Activated CD4-positive, CD25-positive, alpha-beta regulatory T cell treated with anti-CD3 and anti-CD28 coated beads, Interleukin-2, amount 50 U/mL, for 24 hours (primary cell): ENCODE data around the gene SPPL3.
A peak's percentile ranks its signal among the peaks of the same experiment; 100 is the strongest.
"Not testable (repeated sequence)": the region's sequence is repeated elsewhere in the genome, so short reads cannot be mapped to it uniquely, and the experiment has no call there.

Experiments
- ATAC-seq, 2 donors: fragments of 150-1000 bp; cut with Tn5 transposase; one replicate each; pipeline ENCODE4 v1.10.0; 2021; ENCODE audit warnings: mild to moderate bottlenecking in 1 of 2, moderate library complexity in 1 of 2

The SPPL3 gene

GRCh38 chr12:120917748-120918147 is 13.6 kb upstream of the SPPL3 start:
- ATAC-seq = no peak

- ATAC-seq = no peak
Observed at GRCh38 chr12:120916561-120916960, 12.4 kb upstream of the SPPL3 start.

- no peak for ATAC-seq
Observed at GRCh38 chr12:120914794-120915193, 10.6 kb upstream of the SPPL3 start.

- ATAC-seq = no peak
Observed at GRCh38 chr12:120909633-120910298, 5.6 kb upstream of the SPPL3 start.

GRCh38 chr12:120905856-120906384 is 1.8 kb upstream of the SPPL3 start:
- no peak for ATAC-seq

GRCh38 chr12:120903412-120904196 is 554 bp downstream of the SPPL3 start:
- peak; percentile 61 to 63 for ATAC-seq

- ATAC-seq = no peak
Observed at GRCh38 chr12:120902846-120903411, 1.2 kb downstream of the SPPL3 start.

- ATAC-seq = no peak
Observed at GRCh38 chr12:120901818-120902217, 2.3 kb downstream of the SPPL3 start.

GRCh38 chr12:120901101-120901500 is 3.1 kb downstream of the SPPL3 start:
- not testable (repeated sequence) for ATAC-seq

GRCh38 chr12:120895532-120895931 is 8.6 kb downstream of the SPPL3 start:
- ATAC-seq = no peak

GRCh38 chr12:120892265-120892664 is 11.9 kb downstream of the SPPL3 start:
- ATAC-seq = peak in 1 of 2 donors; percentile 24

- no peak for ATAC-seq
Observed at GRCh38 chr12:120890963-120891362, 13.2 kb downstream of the SPPL3 start.

GRCh38 chr12:120887253-120888043 is 16.7 kb downstream of the SPPL3 start:
- no peak for ATAC-seq

- ATAC-seq = peak; percentile 80 to 83
Observed at GRCh38 chr12:120886199-120887018, 17.7 kb downstream of the SPPL3 start.

GRCh38 chr12:120885521-120885920 is 18.6 kb downstream of the SPPL3 start:
- ATAC-seq = no peak

- no peak for ATAC-seq
Observed at GRCh38 chr12:120884644-120885043, 19.5 kb downstream of the SPPL3 start.

GRCh38 chr12:120882055-120882555 is 22.1 kb downstream of the SPPL3 start:
- ATAC-seq = no peak

GRCh38 chr12:120879718-120880300 is 24.3 kb downstream of the SPPL3 start:
- no peak for ATAC-seq

GRCh38 chr12:120879102-120879501 is 25.1 kb downstream of the SPPL3 start:
- no peak for ATAC-seq

GRCh38 chr12:120874547-120875245 is 29.5 kb downstream of the SPPL3 start:
- ATAC-seq = no peak

GRCh38 chr12:120873226-120873625 is 30.9 kb downstream of the SPPL3 start:
- no peak for ATAC-seq
